Prostate gland (tissue), 2 donors: ENCODE data around the gene FHOD3. TPM values are rescaled to one million over a fixed set of nuclear protein-coding genes. Genes with fewer than 3 reads are reported as not detected.
"Not testable (repeated sequence)": the region's sequence is repeated elsewhere in the genome, so short reads cannot be mapped to it uniquely, and the experiment has no call there.

Source experiments
- DNase-seq: peaks from one replicate; pipeline ENCODE4 v3.0.0-alpha.2; 2019; ENCODE audit warnings: low spot score
- H3K27ac ChIP-seq, 2 donors: fragments of 200-600 bp; sonication (generic); 2 replicates each; pipeline ENCODE4 v1.5.1; 2017 to 2019
- H3K27me3 ChIP-seq: fragments of 200-600 bp; sonication (generic); replicated peaks from 2 replicates; pipeline ENCODE4 v1.5.1; 2019; ENCODE audit not compliant: insufficient read depth
- H3K36me3 ChIP-seq, 2 donors: fragments of 200-600 bp; sonication (generic); 1 replicate in 1 of 2; 2 replicates in 1 of 2; pipeline versions ENCODE4 v1.5.1 to v1.8.1; 2017 to 2019
- H3K4me1 ChIP-seq: fragments of 200-600 bp; sonication (generic); replicated peaks from 2 replicates; pipeline ENCODE4 v1.5.1; 2019
- H3K4me3 ChIP-seq, 2 donors: fragments of 200-600 bp; sonication (generic); 2 replicates each; pipeline ENCODE4 v1.5.1; 2017 to 2019
- H3K9me3 ChIP-seq: fragments of 200-600 bp; sonication (generic); 2 replicates; pipeline ENCODE4 v1.5.1; 2017
- CTCF ChIP-seq, 4 experiments: fragments of 200-600 bp in 2 of 4; fragments of 450-650 bp in 2 of 4; sonication (generic) in 2 of 4; IDR thresholded peaks; 1 replicate in 3 of 4; 2 replicates in 1 of 4; pipeline ENCODE4 v1.5.1; 2016 to 2019; ENCODE audit warnings: antibody characterized with exemption in 4 of 4, mild to moderate bottlenecking in 2 of 4, moderate library complexity in 2 of 4
- POLR2A ChIP-seq: fragments of 450-650 bp; IDR thresholded peaks from one replicate; pipeline ENCODE4 v1.6.1; 2016; ENCODE audit warnings: antibody characterized with exemption, mild to moderate bottlenecking
- POLR2AphosphoS5 ChIP-seq: sonication (generic); formaldehyde crosslinking; IDR thresholded peaks from one replicate; pipeline ENCODE4 v1.6.1; 2017; ENCODE audit warnings: antibody characterized with exemption
- WGBS: methylation state at CpG from one replicate; pipeline ENCODE4 v1.1.5; 2018; 5-methylcytosine and 5-hydroxymethylcytosine counted together
- intact Hi-C: fragments of 100-400 bp; cut with DNase I; formaldehyde crosslinking; loops from one replicate; pipeline ENCODE4 v1.14.2; 2022
- total RNA-seq, 2 donors: library from RNA; depleted of rRNA; stranded (reverse); fragments of >200 nt; gene quantifications; one replicate each; pipeline ENCODE4 v1.1.0, GENCODE V29; 2016

FHOD3 gene
- total RNA-seq, 2 donors from 2014 or later, result 25.1 to 52.5 TPM

GRCh38 chr18:36461551-36461987, 164.1 kb downstream of the FHOD3 start:
- no peak overlapping the region for H3K27ac ChIP-seq
- H3K4me1 ChIP-seq, result no peaks in the 10 kb centered on the region
- H3K27me3 ChIP-seq, result no peaks in the 10 kb centered on the region
- no peaks in the 10 kb centered on the region for H3K9me3 ChIP-seq
- H3K4me3 ChIP-seq, result no peak overlapping the region
- WGBS, result 53% methylated on average over 1 of the region's 1 CpG
- DNase-seq, result no peak
- TF ChIP-seq POLR2AphosphoS5 (no peak), CTCF (IDR thresholded peaks at IDR 0.05) (no peak), POLR2A (no peak)
- intact Hi-C loops, result no loop called here
- H3K36me3 ChIP-seq, result no peaks in the 10 kb centered on the region

GRCh38 chr18:36463516-36463915, 166.0 kb downstream of the FHOD3 start:
- H3K27me3 ChIP-seq, DNase-seq, H3K27ac ChIP-seq, intact Hi-C loops, H3K36me3 ChIP-seq, H3K4me3 ChIP-seq, H3K9me3 ChIP-seq, H3K4me1 ChIP-seq: not testable (repeated sequence)
- WGBS, result 91% methylated on average over 5 of the region's 5 CpGs

- Histone ChIP-seq H3K27ac (no peak overlapping the region), H3K9me3 (no peaks in the 10 kb centered on the region), H3K36me3 (no peaks in the 10 kb centered on the region), H3K4me3 (no peak overlapping the region), H3K27me3 (no peaks in the 10 kb centered on the region), H3K4me1 (no peaks in the 10 kb centered on the region)
- no peak for DNase-seq
- 40% methylated on average over 5 of the region's 5 CpGs for WGBS
- intact Hi-C loops, result no loop called here
- TF ChIP-seq POLR2A (no peak), POLR2AphosphoS5 (no peak), CTCF (IDR thresholded peaks at IDR 0.05) (no peak)
These were observed 166.7 kb downstream of the FHOD3 start for GRCh38 chr18:36464126-36464651.

- no peaks in the 10 kb centered on the region for H3K4me1 ChIP-seq
- H3K4me3 ChIP-seq, result no peak overlapping the region
- 96% methylated on average over 6 of the region's 6 CpGs for WGBS
- no peaks in the 10 kb centered on the region for H3K36me3 ChIP-seq
- H3K9me3 ChIP-seq, result no peaks in the 10 kb centered on the region
- H3K27ac ChIP-seq, result no peak overlapping the region
- H3K27me3 ChIP-seq, result no peaks in the 10 kb centered on the region
- DNase-seq, result no peak
- no peak for TF ChIP-seq POLR2AphosphoS5
- TF ChIP-seq POLR2A, result no peak
- no peak for TF ChIP-seq CTCF (IDR thresholded peaks at IDR 0.05)
- intact Hi-C loops, result no loop called here
These were observed 167.8 kb downstream of the FHOD3 start for GRCh38 chr18:36465276-36465675.

- WGBS, result 93% methylated on average over 3 of the region's 3 CpGs
- H3K27me3 ChIP-seq, result no peaks in the 10 kb centered on the region
- intact Hi-C loops, result no loop called here
- H3K4me3 ChIP-seq, result no peak overlapping the region
- no peaks in the 10 kb centered on the region for H3K36me3 ChIP-seq
- no peak for TF ChIP-seq CTCF (IDR thresholded peaks at IDR 0.05)
- no peak for TF ChIP-seq POLR2AphosphoS5
- no peak for TF ChIP-seq POLR2A
- no peaks in the 10 kb centered on the region for H3K4me1 ChIP-seq
- no peaks in the 10 kb centered on the region for H3K9me3 ChIP-seq
- H3K27ac ChIP-seq, result no peak overlapping the region
- DNase-seq, result no peak
These were observed 168.5 kb downstream of the FHOD3 start for GRCh38 chr18:36465970-36466369.
